ENCODE results near the gene GSN. TPM values are rescaled to one million over a fixed set of nuclear protein-coding genes. Genes with fewer than 3 reads are reported as not detected.

Gene GSN
- total RNA-seq, 5 donors from 2014 or later (not counting 1 experiment from before 2014, with no cell fraction given): 6.3 to 8.8 (median 8.4) TPM

GRCh38 chr9:121234832-121235161 is 33.2 kb upstream of the GSN start:
- Mint-ChIP-seq H3K27ac (no peak overlapping the region), H3K36me3 (peaks cover 59% of the 10 kb centered on the region), H3K9me3 (no peaks in the 10 kb centered on the region), H3K4me3 (no peak overlapping the region), H3K27me3 (no peaks in the 10 kb centered on the region), H3K4me1 (no peaks in the 10 kb centered on the region)
- H3K9me3 ChIP-seq: no peaks in the 10 kb centered on the region
- WGBS (ENCODE audit: insufficient coverage): 91% methylated on average over 4 of the region's 6 CpGs
- H3K27me3 ChIP-seq (replicated peaks in 1 of 2; ENCODE audit: control insufficient read depth in 2 of 2, extremely low read depth in 1 of 2, insufficient read depth in 2 of 2, low read length in 1 of 2): no peaks in the 10 kb centered on the region
- H3K4me3 ChIP-seq (ENCODE audit: control insufficient read depth in 1 of 2, extremely low read depth in 1 of 2, low read length in 1 of 2): no peak overlapping the region
- H3K27ac ChIP-seq (ENCODE audit: low read length): no peak overlapping the region
- ATAC-seq (replicated peaks in 1 of 4) (no peak), DNase-seq (no peak)
- CTCF ChIA-PET: no interaction called here
- POLR2A ChIA-PET: no interaction called here
- H3K4me1 ChIP-seq (ENCODE audit: control insufficient read depth in 1 of 2, extremely low read depth in 1 of 2, insufficient read depth in 2 of 2, low read length in 2 of 2): no peaks in the 10 kb centered on the region
- peaks cover 0 to 3% of the 10 kb centered on the region in 2 donors for H3K36me3 ChIP-seq (ENCODE audit: control insufficient read depth in 2 of 2, extremely low read depth in 1 of 2, insufficient read depth in 1 of 2, low read length in 1 of 2)

GRCh38 chr9:121235512-121235911 is 32.5 kb upstream of the GSN start:
- WGBS (ENCODE audit: insufficient coverage): 100% methylated on average over 3 of the region's 5 CpGs
- Histone ChIP-seq H3K9me3 (no peaks in the 10 kb centered on the region), H3K4me1 (ENCODE audit: control insufficient read depth in 1 of 2, extremely low read depth in 1 of 2, insufficient read depth in 2 of 2, low read length in 2 of 2) (no peaks in the 10 kb centered on the region), H3K27me3 (replicated peaks in 1 of 2; ENCODE audit: control insufficient read depth in 2 of 2, extremely low read depth in 1 of 2, insufficient read depth in 2 of 2, low read length in 1 of 2) (no peaks in the 10 kb centered on the region), H3K27ac (ENCODE audit: low read length) (no peak overlapping the region), H3K36me3 (ENCODE audit: control insufficient read depth in 2 of 2, extremely low read depth in 1 of 2, insufficient read depth in 1 of 2, low read length in 1 of 2) (peaks cover 0 to 3% of the 10 kb centered on the region in 2 donors), H3K4me3 (ENCODE audit: control insufficient read depth in 1 of 2, extremely low read depth in 1 of 2, low read length in 1 of 2) (no peak overlapping the region)
- Mint-ChIP-seq H3K27ac (no peak overlapping the region), H3K4me1 (no peaks in the 10 kb centered on the region), H3K36me3 (peaks cover 64% of the 10 kb centered on the region), H3K4me3 (no peak overlapping the region), H3K27me3 (no peaks in the 10 kb centered on the region), H3K9me3 (no peaks in the 10 kb centered on the region)
- no peak for ATAC-seq (replicated peaks in 1 of 4)
- DNase-seq: no peak
- ChIA-PET CTCF (no interaction called here), POLR2A (no interaction called here)

GRCh38 chr9:121237916-121238315 is 30.0 kb upstream of the GSN start:
- H3K27ac ChIP-seq (ENCODE audit: low read length): no peak overlapping the region
- no CpG with 5 or more reads among the region's 3 CpGs for WGBS (ENCODE audit: insufficient coverage)
- no peak overlapping the region for H3K4me3 Mint-ChIP-seq

GRCh38 chr9:121239071-121239470 is 28.9 kb upstream of the GSN start:
- Mint-ChIP-seq H3K4me1 (no peaks in the 10 kb centered on the region), H3K9me3 (peaks cover 0 to 8% (median 3%) of the 10 kb centered on the region in 3 donors), H3K27me3 (no peaks in the 10 kb centered on the region), H3K27ac (no peak overlapping the region), H3K36me3 (peaks cover 65% of the 10 kb centered on the region), H3K4me3 (no peak overlapping the region)
- H3K36me3 ChIP-seq (ENCODE audit: control insufficient read depth in 2 of 2, extremely low read depth in 1 of 2, insufficient read depth in 1 of 2, low read length in 1 of 2): no peaks in the 10 kb centered on the region
- WGBS (ENCODE audit: insufficient coverage): no CpG with 5 or more reads among the region's 3 CpGs
- no peaks in the 10 kb centered on the region for H3K4me1 ChIP-seq (ENCODE audit: control insufficient read depth in 1 of 2, extremely low read depth in 1 of 2, insufficient read depth in 2 of 2, low read length in 2 of 2)
- no peak overlapping the region for H3K4me3 ChIP-seq (ENCODE audit: control insufficient read depth in 1 of 2, extremely low read depth in 1 of 2, low read length in 1 of 2)
- ChIA-PET POLR2A (no interaction called here), CTCF (no interaction called here)
- no peak overlapping the region for H3K27ac ChIP-seq (ENCODE audit: low read length)
- no peak for DNase-seq
- no peaks in the 10 kb centered on the region for H3K27me3 ChIP-seq (replicated peaks in 1 of 2; ENCODE audit: control insufficient read depth in 2 of 2, extremely low read depth in 1 of 2, insufficient read depth in 2 of 2, low read length in 1 of 2)
- ATAC-seq (replicated peaks in 1 of 4): no peak
- H3K9me3 ChIP-seq: no peaks in the 10 kb centered on the region

More at GRCh38 chr9:121237916-121238315, 30.0 kb upstream of the GSN start:
- H3K9me3 Mint-ChIP-seq: no peaks in the 10 kb centered on the region
- no peak overlapping the region for H3K27ac Mint-ChIP-seq
- H3K36me3 ChIP-seq (ENCODE audit: control insufficient read depth in 2 of 2, extremely low read depth in 1 of 2, insufficient read depth in 1 of 2, low read length in 1 of 2): no peaks in the 10 kb centered on the region
- H3K27me3 Mint-ChIP-seq: no peaks in the 10 kb centered on the region
- H3K4me1 ChIP-seq (ENCODE audit: control insufficient read depth in 1 of 2, extremely low read depth in 1 of 2, insufficient read depth in 2 of 2, low read length in 2 of 2): no peaks in the 10 kb centered on the region
- no peaks in the 10 kb centered on the region for H3K4me1 Mint-ChIP-seq
- H3K27me3 ChIP-seq (replicated peaks in 1 of 2; ENCODE audit: control insufficient read depth in 2 of 2, extremely low read depth in 1 of 2, insufficient read depth in 2 of 2, low read length in 1 of 2): no peaks in the 10 kb centered on the region
- H3K9me3 ChIP-seq: no peaks in the 10 kb centered on the region
- no peak overlapping the region for H3K4me3 ChIP-seq (ENCODE audit: control insufficient read depth in 1 of 2, extremely low read depth in 1 of 2, low read length in 1 of 2)
- no peak for DNase-seq
- ATAC-seq (replicated peaks in 1 of 4): no peak
- ChIA-PET POLR2A (no interaction called here), CTCF (no interaction called here)
- peaks cover 60% of the 10 kb centered on the region for H3K36me3 Mint-ChIP-seq

- H3K4me3 ChIP-seq (ENCODE audit: control insufficient read depth in 1 of 2, extremely low read depth in 1 of 2, low read length in 1 of 2): no peak overlapping the region
- no peak overlapping the region for H3K27ac ChIP-seq (ENCODE audit: low read length)
- Mint-ChIP-seq H3K27ac (no peak overlapping the region), H3K4me1 (no peaks in the 10 kb centered on the region), H3K9me3 (peaks cover 0 to 12% (median 4%) of the 10 kb centered on the region in 3 donors), H3K27me3 (no peaks in the 10 kb centered on the region), H3K4me3 (no peak overlapping the region), H3K36me3 (peaks cover 64% of the 10 kb centered on the region)
- POLR2A ChIA-PET: no interaction called here
- no peaks in the 10 kb centered on the region for H3K4me1 ChIP-seq (ENCODE audit: control insufficient read depth in 1 of 2, extremely low read depth in 1 of 2, insufficient read depth in 2 of 2, low read length in 2 of 2)
- H3K9me3 ChIP-seq: no peaks in the 10 kb centered on the region
- ATAC-seq (replicated peaks in 1 of 4) (no peak), DNase-seq (no peak)
- WGBS (ENCODE audit: insufficient coverage): 80% methylated on average over 1 of the region's 5 CpGs
- CTCF ChIA-PET: no interaction called here
- no peaks in the 10 kb centered on the region for H3K36me3 ChIP-seq (ENCODE audit: control insufficient read depth in 2 of 2, extremely low read depth in 1 of 2, insufficient read depth in 1 of 2, low read length in 1 of 2)
- H3K27me3 ChIP-seq (replicated peaks in 1 of 2; ENCODE audit: control insufficient read depth in 2 of 2, extremely low read depth in 1 of 2, insufficient read depth in 2 of 2, low read length in 1 of 2): no peaks in the 10 kb centered on the region
Measured at GRCh38 chr9:121239851-121240250, 28.1 kb upstream of the GSN start.

GRCh38 chr9:121240472-121241135 is 27.4 kb upstream of the GSN start:
- H3K9me3 Mint-ChIP-seq: peaks cover 0 to 12% (median 4%) of the 10 kb centered on the region in 3 donors
- no peaks in the 10 kb centered on the region for H3K4me1 Mint-ChIP-seq
- no peak overlapping the region for H3K27ac ChIP-seq (ENCODE audit: low read length)
- H3K36me3 Mint-ChIP-seq: peaks cover 58% of the 10 kb centered on the region
- WGBS (ENCODE audit: insufficient coverage): 90% methylated on average over 4 of the region's 6 CpGs
- no peak overlapping the region for H3K27ac Mint-ChIP-seq
- no peak overlapping the region for H3K4me3 Mint-ChIP-seq
- H3K4me1 ChIP-seq (ENCODE audit: control insufficient read depth in 1 of 2, extremely low read depth in 1 of 2, insufficient read depth in 2 of 2, low read length in 2 of 2): no peaks in the 10 kb centered on the region
- no peaks in the 10 kb centered on the region for H3K9me3 ChIP-seq
- H3K4me3 ChIP-seq (ENCODE audit: control insufficient read depth in 1 of 2, extremely low read depth in 1 of 2, low read length in 1 of 2): no peak overlapping the region
- POLR2A ChIA-PET: no interaction called here
- H3K27me3 ChIP-seq (replicated peaks in 1 of 2; ENCODE audit: control insufficient read depth in 2 of 2, extremely low read depth in 1 of 2, insufficient read depth in 2 of 2, low read length in 1 of 2): no peaks in the 10 kb centered on the region
- CTCF ChIA-PET: no interaction called here
- DNase-seq (no peak), ATAC-seq (replicated peaks in 1 of 4) (no peak)
- no peaks in the 10 kb centered on the region for H3K36me3 ChIP-seq (ENCODE audit: control insufficient read depth in 2 of 2, extremely low read depth in 1 of 2, insufficient read depth in 1 of 2, low read length in 1 of 2)
- H3K27me3 Mint-ChIP-seq: no peaks in the 10 kb centered on the region
